Measurements from ENCODE around the gene KCNK17.

- TF ChIP-seq CTCF (IDR thresholded peaks at IDR 0.05) (no peak), ZFX (IDR thresholded peaks at IDR 0.05; ENCODE audit: borderline replicate concordance) (no peak)
Observed at GRCh38 chr6:39341352-39341751, 27.1 kb upstream of the KCNK17 start.
